ENCODE measurements around the gene PHF2. TPM values are rescaled to one million over a fixed set of nuclear protein-coding genes. Genes with fewer than 3 reads are reported as not detected.

The PHF2 gene
- total RNA-seq, 2 donors from 2014 or later: 14.9 to 19.5 TPM

DNA sequence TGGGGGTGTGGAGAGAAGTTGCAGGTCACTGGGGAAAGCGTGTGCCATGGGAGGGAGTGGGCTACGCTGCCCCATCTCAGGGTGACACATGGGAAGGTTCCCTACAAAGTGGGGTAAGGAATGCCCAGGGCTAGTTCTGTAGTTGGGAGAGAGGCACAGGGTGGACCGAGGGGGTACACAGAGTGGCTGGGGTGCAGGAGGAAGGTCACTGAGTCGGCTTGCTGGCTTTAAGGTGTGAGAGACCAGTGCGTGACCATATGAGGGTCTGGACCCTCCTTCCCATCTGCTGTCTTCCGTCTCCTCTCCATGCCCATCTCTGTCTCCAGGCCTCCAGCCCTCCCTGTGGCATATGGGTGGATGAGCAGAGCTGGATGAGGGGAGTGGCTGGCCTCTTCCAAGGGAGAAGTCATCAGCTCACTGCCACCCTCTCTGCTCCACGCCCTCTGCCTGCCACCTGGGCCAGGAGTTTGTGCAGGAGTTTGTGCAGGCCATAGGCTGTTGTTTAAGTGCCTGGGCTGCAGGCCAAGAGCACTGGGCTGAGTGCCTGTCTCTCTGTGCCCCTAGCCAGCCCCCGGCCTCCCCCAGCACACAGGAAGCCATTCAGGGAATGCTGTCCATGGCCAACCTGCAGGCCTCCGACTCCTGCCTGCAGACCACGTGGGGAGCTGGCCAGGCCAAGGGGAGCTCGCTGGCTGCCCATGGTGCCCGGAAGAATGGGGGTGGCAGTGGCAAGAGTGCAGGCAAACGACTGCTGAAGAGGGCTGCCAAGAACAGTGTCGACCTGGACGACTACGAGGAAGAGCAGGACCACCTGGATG lies 96.8 kb downstream of the PHF2 start:
- no peaks in the 10 kb centered on the region for H3K36me3 Mint-ChIP-seq
- H3K4me3 Mint-ChIP-seq: no peak overlapping the region
- peaks cover 0 to 16% of the 10 kb centered on the region in 2 donors for H3K4me1 Mint-ChIP-seq (ENCODE audit: low read depth in 2 of 2)
- ATAC-seq (no peak), DNase-seq (ENCODE audit: low spot score) (peak; percentile 50)
- no peak overlapping the region for H3K27ac Mint-ChIP-seq
- H3K9me3 Mint-ChIP-seq: no peaks in the 10 kb centered on the region
- H3K27me3 Mint-ChIP-seq: no peaks in the 10 kb centered on the region

DNA sequence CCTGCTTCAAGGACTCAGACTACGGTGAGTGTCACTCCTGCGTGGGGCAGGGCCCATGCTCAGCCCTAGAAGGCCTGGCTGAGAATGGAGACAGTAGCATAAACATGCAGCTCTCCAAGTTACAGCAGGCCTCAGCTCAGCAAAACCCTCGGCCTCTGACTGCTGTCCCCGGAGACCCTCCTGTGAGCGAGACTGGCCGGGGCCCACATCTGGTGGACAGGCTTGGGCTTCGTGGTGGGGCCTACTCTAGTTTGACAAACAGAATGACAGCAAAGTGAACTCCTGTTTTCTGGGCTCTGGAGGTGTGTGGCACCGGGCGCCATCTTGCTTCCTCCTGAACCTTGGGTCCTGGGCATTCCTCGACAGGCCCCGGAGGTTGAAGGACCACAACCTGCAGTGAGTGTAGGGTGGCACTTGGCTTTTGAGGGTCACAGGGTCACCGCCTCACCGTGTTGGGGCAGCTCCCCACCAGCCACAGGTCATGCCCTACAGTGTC lies 97.5 kb downstream of the PHF2 start:
- DNase-seq (ENCODE audit: low spot score) (peak; percentile 53), ATAC-seq (no peak)
- H3K4me1 Mint-ChIP-seq (ENCODE audit: low read depth in 2 of 2): peaks cover 0 to 16% of the 10 kb centered on the region in 2 donors
- H3K27me3 Mint-ChIP-seq: no peaks in the 10 kb centered on the region
- H3K27ac Mint-ChIP-seq: no peak overlapping the region
- H3K9me3 Mint-ChIP-seq: no peaks in the 10 kb centered on the region
- H3K4me3 Mint-ChIP-seq: no peak overlapping the region
- H3K36me3 Mint-ChIP-seq: no peaks in the 10 kb centered on the region

DNA sequence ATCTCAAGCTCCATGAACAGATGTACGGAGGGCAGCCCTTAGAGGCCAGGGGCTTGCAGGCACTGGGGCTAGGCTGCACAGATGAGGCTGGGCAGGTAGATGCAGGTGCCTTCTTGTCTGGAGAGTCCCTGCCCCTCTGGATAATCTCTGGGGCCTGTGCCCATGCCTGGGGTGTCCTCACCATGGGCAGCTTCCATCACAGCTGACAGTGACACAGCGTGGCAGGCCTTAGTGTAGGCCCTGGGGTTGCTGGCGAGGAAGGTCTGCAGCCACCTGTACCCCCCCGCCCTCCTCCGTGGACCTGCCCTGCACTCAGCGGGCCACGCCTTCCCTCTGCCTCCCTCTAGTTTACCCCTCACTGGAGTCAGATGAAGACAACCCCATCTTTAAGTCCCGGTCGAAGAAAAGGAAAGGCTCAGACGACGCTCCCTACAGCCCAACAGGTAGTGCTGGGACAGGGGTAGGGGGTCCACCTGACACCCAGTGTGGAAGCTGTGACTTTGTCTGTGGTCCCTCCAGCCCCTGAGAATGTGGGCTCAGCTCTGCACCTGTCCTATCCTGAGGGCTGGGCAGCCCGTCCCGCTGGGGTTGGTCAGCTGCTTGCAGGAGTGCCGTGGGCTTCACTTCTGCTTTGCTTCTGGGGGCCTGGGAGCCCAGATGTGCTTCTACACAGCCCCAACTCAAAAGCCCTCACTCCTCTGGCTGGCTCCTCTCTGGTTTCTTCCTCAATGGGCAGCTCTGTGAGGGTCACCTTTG lies 98.4 kb downstream of the PHF2 start:
- Mint-ChIP-seq H3K4me3 (no peak overlapping the region), H3K36me3 (no peaks in the 10 kb centered on the region), H3K27me3 (no peaks in the 10 kb centered on the region), H3K9me3 (no peaks in the 10 kb centered on the region), H3K4me1 (ENCODE audit: low read depth in 2 of 2) (peaks cover 0 to 12% of the 10 kb centered on the region in 2 donors), H3K27ac (no peak overlapping the region)
- ATAC-seq (no peak), DNase-seq (ENCODE audit: low spot score) (peak; percentile 53)

GRCh38 chr9:93675336-93676150 lies 99.2 kb downstream of the PHF2 start:
- Mint-ChIP-seq H3K27ac (no peak overlapping the region), H3K4me3 (no peak overlapping the region), H3K36me3 (no peaks in the 10 kb centered on the region), H3K4me1 (ENCODE audit: low read depth in 2 of 2) (peaks cover 0 to 7% of the 10 kb centered on the region in 2 donors), H3K9me3 (no peaks in the 10 kb centered on the region), H3K27me3 (no peaks in the 10 kb centered on the region)
- ATAC-seq (peak in 1 of 2 donors; percentile 8), DNase-seq (ENCODE audit: low spot score) (peak; percentile 56)

DNA sequence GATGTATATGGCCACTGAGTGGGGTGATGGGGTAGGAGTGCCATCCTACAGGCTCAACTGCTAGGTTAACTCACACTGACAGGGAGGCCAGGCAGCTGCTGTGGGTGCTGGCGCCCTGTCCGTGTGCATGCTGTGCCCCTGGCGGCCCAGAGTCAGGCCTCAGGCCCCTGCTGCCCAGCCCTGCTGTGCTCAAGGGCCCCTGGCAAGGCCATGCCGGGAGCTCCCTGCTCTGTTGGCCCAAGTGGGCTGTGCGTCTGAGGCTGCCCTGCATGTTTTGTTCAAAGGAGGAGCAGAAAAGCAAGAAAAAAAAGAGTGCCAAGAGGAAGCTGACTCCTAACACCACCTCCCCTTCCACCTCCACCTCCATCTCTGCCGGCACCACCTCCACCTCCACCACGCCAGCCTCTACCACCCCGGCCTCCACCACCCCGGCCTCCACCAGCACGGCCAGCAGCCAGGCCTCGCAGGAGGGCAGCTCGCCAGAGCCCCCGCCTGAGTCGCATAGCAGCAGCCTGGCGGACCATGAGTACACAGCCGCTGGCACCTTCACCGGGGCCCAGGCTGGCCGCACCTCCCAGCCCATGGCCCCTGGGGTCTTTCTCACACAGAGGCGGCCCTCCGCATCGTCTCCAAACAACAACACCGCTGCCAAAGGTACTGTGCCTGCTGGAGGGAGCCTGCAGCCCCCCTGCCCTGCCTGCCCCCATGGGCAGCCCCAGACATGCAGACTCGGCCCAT lies 100.1 kb downstream of the PHF2 start:
- Mint-ChIP-seq H3K27ac (no peak overlapping the region), H3K36me3 (no peaks in the 10 kb centered on the region), H3K4me1 (ENCODE audit: low read depth in 2 of 2) (no peaks in the 10 kb centered on the region), H3K4me3 (no peak overlapping the region), H3K27me3 (no peaks in the 10 kb centered on the region), H3K9me3 (no peaks in the 10 kb centered on the region)
- peak; percentile 58 for DNase-seq (ENCODE audit: low spot score)
- ATAC-seq: no peak

GRCh38 chr9:93677048-93677571 lies 100.7 kb downstream of the PHF2 start:
- H3K9me3 Mint-ChIP-seq: no peaks in the 10 kb centered on the region
- H3K4me3 Mint-ChIP-seq: no peak overlapping the region
- H3K27me3 Mint-ChIP-seq: no peaks in the 10 kb centered on the region
- no peaks in the 10 kb centered on the region for H3K36me3 Mint-ChIP-seq
- no peak overlapping the region for H3K27ac Mint-ChIP-seq
- peaks cover 0 to 3% of the 10 kb centered on the region in 2 donors for H3K4me1 Mint-ChIP-seq (ENCODE audit: low read depth in 2 of 2)
- DNase-seq (ENCODE audit: low spot score) (peak; percentile 57), ATAC-seq (no peak)

DNA sequence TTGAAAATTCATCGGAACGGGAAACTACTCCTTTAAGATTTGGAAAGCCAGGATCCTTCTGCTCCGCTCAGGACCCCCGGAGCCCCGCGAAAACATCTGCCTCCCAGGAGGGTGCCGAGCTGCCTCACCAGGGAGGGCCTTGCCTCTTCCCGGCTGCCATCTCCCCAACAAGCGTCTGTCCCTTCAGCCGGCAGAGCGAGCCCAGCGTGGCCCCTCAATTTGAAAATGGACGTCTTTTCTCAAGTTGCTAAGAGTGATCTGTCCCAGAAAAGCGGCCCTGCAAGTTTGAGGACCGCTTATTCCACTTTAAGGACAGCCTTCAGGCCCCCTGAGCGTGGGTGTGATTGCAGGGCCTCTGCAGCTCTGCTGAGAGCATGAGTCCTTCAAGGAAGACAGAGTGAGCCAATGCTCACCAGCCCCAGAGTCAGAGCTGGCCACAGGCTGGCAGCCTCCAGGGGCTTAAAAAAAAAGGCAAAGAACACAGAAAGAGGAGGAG lies 101.3 kb downstream of the PHF2 start:
- H3K27me3 Mint-ChIP-seq: no peaks in the 10 kb centered on the region
- peak; percentile 41 for DNase-seq (ENCODE audit: low spot score)
- H3K4me3 Mint-ChIP-seq: no peak overlapping the region
- no peaks in the 10 kb centered on the region for H3K36me3 Mint-ChIP-seq
- H3K9me3 Mint-ChIP-seq: no peaks in the 10 kb centered on the region
- H3K4me1 Mint-ChIP-seq (ENCODE audit: low read depth in 2 of 2): peaks cover 0 to 3% of the 10 kb centered on the region in 2 donors
- no peak for ATAC-seq
- no peak overlapping the region for H3K27ac Mint-ChIP-seq

- Mint-ChIP-seq H3K36me3 (no peaks in the 10 kb centered on the region), H3K4me1 (ENCODE audit: low read depth in 2 of 2) (peaks cover 0 to 3% of the 10 kb centered on the region in 2 donors), H3K27ac (no peak overlapping the region), H3K4me3 (no peak overlapping the region), H3K27me3 (no peaks in the 10 kb centered on the region), H3K9me3 (no peaks in the 10 kb centered on the region)
- DNase-seq (ENCODE audit: low spot score): peak; percentile 38
- ATAC-seq: no peak
These were observed 102.0 kb downstream of the PHF2 start for GRCh38 chr9:93678199-93679019.

GRCh38 chr9:93679536-93680442 lies 103.4 kb downstream of the PHF2 start:
- DNase-seq (ENCODE audit: low spot score) (peak; percentile 54), ATAC-seq (no peak)
- Mint-ChIP-seq H3K4me3 (no peak overlapping the region), H3K4me1 (ENCODE audit: low read depth in 2 of 2) (peaks cover 0 to 3% of the 10 kb centered on the region in 2 donors), H3K9me3 (no peaks in the 10 kb centered on the region), H3K36me3 (no peaks in the 10 kb centered on the region), H3K27me3 (no peaks in the 10 kb centered on the region), H3K27ac (no peak overlapping the region)

- DNase-seq (ENCODE audit: low spot score) (peak; percentile 41), ATAC-seq (peak in 1 of 2 donors; percentile 22)
- no peak overlapping the region for H3K27ac Mint-ChIP-seq
- H3K4me1 Mint-ChIP-seq (ENCODE audit: low read depth in 2 of 2): peaks cover 0 to 3% of the 10 kb centered on the region in 2 donors
- no peaks in the 10 kb centered on the region for H3K36me3 Mint-ChIP-seq
- peaks cover 0 to under 1% of the 10 kb centered on the region in 2 donors for H3K27me3 Mint-ChIP-seq
- no peak overlapping the region for H3K4me3 Mint-ChIP-seq
- no peaks in the 10 kb centered on the region for H3K9me3 Mint-ChIP-seq
These were observed 104.3 kb downstream of the PHF2 start for GRCh38 chr9:93680443-93681268.
